SK-N-SH treated with all-trans-retinoic acid at 6 μM for 48 hours (cell line): Measurements from ENCODE around the gene KMT2B.

ENCODE experiments used
- ARNTL ChIP-seq: fragments of 450-650 bp; formaldehyde crosslinking; IDR thresholded peaks from 2 replicates; pipeline ENCODE4 v1.5.0; 2020; ENCODE audit warnings: low read depth, mild to moderate bottlenecking, moderate library complexity, borderline replicate concordance
- BACH2 ChIP-seq: fragments of 250-450 bp; sonication (Bioruptor Pico); IDR thresholded peaks from 2 replicates; pipeline ENCODE4 v1.9.0; 2021; ENCODE audit warnings: mild to moderate bottlenecking, borderline replicate concordance
- CREB5 ChIP-seq: fragments of 250-450 bp; sonication (Bioruptor Pico); IDR thresholded peaks from 2 replicates; pipeline ENCODE4 v1.5.1; 2020; ENCODE audit warnings: low read depth, mild to moderate bottlenecking, moderate library complexity
- CSDC2 ChIP-seq: fragments of 250-450 bp; sonication (Bioruptor Pico); IDR thresholded peaks from 2 replicates; pipeline ENCODE4 v1.5.0; 2020; ENCODE audit warnings: mild to moderate bottlenecking, moderate library complexity
- ESRRG ChIP-seq: fragments of 250-450 bp; sonication (Bioruptor Pico); IDR thresholded peaks from 2 replicates; pipeline ENCODE4 v1.6.1; 2021; ENCODE audit warnings: mild to moderate bottlenecking
- ISL1 ChIP-seq: fragments of 250-450 bp; sonication (Bioruptor Pico); IDR thresholded peaks from 2 replicates; pipeline ENCODE4 v2.1.2; 2022; ENCODE audit warnings: mild to moderate bottlenecking, moderate library complexity
- ZC3H10 ChIP-seq: fragments of 250-450 bp; sonication (Bioruptor Pico); IDR thresholded peaks from 2 replicates; pipeline ENCODE4 v1.5.1; 2021; ENCODE audit warnings: mild to moderate bottlenecking, moderate library complexity
- ZFP3 ChIP-seq: fragments of 250-450 bp; sonication (Bioruptor Pico); IDR thresholded peaks from 2 replicates; pipeline ENCODE4 v1.5.0; 2020; ENCODE audit warnings: mild to moderate bottlenecking, moderate library complexity
- ZNF8 ChIP-seq: fragments of 450-650 bp; formaldehyde crosslinking; IDR thresholded peaks from 2 replicates; pipeline ENCODE4 v1.5.0; 2020; ENCODE audit warnings: mild to moderate bottlenecking, moderate library complexity
- TF ChIP-seq, protein P1 (sequence below): fragments of 250-450 bp; sonication (Bioruptor Pico); IDR thresholded peaks from 2 replicates; pipeline ENCODE4 v1.5.1; 2021; ENCODE audit warnings: mild to moderate bottlenecking, moderate library complexity

DNA sequence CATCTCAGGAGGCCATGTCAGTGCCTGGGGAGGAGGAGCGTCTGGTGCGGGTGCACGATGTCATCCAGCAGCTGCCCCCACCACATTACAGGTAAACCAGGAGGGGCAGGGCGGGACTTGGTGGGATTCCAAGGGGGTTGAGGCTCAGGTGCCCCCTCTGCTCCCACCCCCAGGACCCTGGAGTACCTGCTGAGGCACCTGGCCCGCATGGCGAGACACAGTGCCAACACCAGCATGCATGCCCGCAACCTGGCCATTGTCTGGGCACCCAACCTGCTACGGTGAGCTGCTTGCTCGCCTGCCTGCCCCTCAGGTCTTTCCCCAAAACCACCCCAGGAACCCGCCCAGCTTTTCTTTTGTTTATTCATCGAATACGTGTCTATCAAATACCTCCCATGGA, 64.8 kb downstream of the KMT2B start:
- TF ChIP-seq, protein P1, sequence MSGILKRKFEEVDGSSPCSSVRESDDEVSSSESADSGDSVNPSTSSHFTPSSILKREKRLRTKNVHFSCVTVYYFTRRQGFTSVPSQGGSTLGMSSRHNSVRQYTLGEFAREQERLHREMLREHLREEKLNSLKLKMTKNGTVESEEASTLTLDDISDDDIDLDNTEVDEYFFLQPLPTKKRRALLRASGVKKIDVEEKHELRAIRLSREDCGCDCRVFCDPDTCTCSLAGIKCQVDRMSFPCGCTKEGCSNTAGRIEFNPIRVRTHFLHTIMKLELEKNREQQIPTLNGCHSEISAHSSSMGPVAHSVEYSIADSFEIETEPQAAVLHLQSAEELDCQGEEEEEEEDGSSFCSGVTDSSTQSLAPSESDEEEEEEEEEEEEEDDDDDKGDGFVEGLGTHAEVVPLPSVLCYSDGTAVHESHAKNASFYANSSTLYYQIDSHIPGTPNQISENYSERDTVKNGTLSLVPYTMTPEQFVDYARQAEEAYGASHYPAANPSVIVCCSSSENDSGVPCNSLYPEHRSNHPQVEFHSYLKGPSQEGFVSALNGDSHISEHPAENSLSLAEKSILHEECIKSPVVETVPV (CRISPR knock-in tag) = no peak
- TF ChIP-seq ESRRG (CRISPR knock-in tag) (no peak), ISL1 (CRISPR knock-in tag) (no peak), BACH2 (no peak), ZFP3 (CRISPR knock-in tag) (no peak), ZNF8 (CRISPR knock-in tag) (no peak), ZC3H10 (no peak), ARNTL (CRISPR knock-in tag) (no peak), CSDC2 (CRISPR knock-in tag) (no peak), CREB5 (CRISPR knock-in tag) (no peak)
